NCI-H187 treated with DMSO at 0.1 percent for 48 hours (cell line): ENCODE data around the gene SOX11.
"Not testable (repeated sequence)": the region's sequence is repeated elsewhere in the genome, so short reads cannot be mapped to it uniquely, and the experiment has no call there.

Experiments
- DNase-seq: peaks from one replicate; lab custom pipeline; 2025; lab: John Stamatoyannopoulos, UW

SOX11 gene

DNA sequence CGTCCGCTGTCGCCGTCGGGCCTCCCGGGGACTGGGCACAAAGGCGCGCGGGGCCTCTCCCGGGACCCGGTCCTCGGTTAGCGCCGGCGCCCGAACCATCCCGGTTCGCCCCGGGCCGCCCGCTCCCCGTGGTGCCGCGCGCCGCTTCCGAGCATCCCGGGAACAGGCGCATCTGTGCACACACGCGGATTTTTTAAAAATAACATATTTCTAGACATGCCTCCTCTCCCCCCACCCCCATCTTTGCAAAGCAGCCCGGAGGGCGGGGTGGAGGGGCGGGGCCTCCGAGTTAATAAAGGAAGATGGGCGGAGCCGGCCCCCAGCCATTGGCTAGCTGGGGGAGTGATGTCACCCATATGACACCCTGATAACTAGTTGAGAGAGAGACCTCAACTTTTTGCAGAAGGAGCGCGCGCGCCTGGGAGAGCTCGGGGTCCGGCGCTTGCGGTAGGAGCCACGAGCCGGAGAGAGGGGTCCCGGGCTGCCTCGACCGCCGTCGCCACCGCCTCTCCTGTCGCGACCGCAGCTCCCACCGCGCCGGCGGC lies at the start of gene SOX11:
SOX11 (plus strand) TSS at position 400 of the 545 bp plus-strand sequence. CDS start 338 bp downstream, outside the sequence.
- DNase-seq: peak; percentile 98

GRCh38 chr2:5652734-5653133 lies 39.5 kb upstream of the SOX11 start:
- not testable (repeated sequence) for DNase-seq

DNA sequence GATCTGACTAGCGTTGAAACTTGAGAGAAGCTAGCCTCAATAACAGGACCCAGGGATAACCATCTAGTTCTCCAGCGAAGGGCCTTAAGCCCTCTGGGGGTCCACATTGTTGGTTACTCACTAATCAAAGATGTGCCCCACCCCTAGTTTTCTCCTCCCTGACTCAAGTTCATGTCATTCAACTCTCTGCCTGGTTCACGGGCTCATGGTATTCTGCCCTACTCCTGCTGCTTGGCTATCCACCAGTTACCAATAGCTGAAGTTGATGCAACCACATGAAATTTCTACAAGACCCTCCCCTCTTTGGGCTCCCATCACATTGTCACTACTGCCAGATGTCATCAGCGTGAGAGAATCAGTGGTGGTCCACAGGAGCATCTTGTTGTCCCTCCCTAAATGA lies 38.4 kb upstream of the SOX11 start:
- DNase-seq: not testable (repeated sequence)

- no peak for DNase-seq
These were observed 35.0 kb upstream of the SOX11 start for GRCh38 chr2:5657231-5657630.

GRCh38 chr2:5660591-5660990 lies 31.6 kb upstream of the SOX11 start:
- no peak for DNase-seq

DNA sequence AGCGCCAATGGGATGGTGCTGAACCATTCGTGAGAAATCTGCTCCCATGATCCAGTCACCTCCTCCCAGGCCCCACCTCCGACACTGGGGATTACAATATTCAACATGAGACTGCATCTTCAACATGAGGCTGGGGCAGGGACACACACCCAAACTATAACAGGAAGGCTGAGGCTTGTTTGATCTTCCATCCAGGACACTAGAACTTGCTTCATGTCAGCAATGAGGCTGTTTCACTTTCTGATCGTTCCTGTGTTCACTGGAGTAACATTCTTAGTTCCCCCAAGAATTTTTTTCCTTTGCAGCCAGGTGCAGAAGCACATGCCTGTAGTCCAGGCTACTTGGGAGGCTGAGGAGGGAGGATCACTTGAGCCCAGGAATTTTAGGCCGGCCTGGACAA lies 30.8 kb upstream of the SOX11 start:
- DNase-seq: no peak

DNA sequence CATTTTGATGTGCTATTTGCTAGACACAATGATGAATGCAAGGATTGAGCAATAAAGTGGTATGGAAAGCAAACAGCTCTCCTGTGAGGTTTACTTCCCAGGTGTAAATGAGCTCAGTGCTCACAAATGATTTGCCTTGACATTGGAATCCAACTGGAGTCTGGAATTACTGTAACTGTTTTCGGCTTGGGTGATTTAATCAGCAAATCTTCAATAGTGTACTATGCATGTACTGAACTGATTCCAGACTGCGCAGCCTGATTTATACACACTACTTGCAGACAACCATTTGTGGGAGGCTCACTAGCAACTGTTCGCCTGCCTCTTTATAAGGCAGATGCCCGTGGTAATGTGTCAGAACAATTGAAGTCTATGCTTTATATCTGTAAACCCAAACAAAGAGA lies 27.9 kb upstream of the SOX11 start:
- DNase-seq: no peak

DNA sequence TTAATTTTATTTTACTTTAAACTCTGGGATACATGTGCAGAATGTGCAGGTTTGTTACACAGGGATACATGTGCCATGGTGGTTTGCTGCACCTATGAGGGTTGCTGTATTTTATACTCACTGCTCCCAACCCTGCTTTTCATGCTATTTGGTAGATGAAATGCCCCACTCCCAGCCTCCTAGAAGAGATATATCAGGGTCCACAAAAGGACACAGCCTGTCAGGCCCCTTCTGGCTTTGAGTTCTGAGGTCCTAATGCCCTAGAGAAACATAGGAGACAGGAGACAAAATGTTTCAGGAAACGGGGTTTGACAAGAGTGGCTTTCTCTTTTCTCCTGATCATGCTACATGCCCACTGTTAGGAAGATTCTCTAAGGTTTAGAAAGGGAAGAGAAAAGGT lies 27.1 kb upstream of the SOX11 start:
- DNase-seq: no peak

GRCh38 chr2:5666798-5667197 lies 25.4 kb upstream of the SOX11 start:
- no peak for DNase-seq

DNA sequence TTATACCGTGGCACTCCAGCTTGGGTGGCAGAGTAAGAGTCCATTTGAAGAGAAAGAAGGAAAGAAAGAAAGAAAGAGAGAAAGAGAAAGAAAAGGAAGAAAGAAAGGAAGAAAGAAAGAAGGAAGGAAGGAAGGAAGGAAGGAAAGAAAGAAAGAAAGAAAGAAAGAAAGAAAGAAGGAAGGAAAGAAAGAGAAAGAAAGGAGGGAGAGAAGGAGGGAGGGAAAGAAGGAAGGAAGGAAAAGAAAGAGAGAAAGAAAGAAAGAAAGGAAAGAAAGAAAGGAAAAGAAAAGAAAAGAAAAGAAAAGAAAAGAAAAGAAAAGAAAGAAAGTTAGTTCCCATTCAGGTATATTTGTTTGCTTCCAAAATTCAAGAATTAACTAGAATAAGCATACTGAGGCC lies 24.5 kb upstream of the SOX11 start:
- DNase-seq: not testable (repeated sequence)

DNA sequence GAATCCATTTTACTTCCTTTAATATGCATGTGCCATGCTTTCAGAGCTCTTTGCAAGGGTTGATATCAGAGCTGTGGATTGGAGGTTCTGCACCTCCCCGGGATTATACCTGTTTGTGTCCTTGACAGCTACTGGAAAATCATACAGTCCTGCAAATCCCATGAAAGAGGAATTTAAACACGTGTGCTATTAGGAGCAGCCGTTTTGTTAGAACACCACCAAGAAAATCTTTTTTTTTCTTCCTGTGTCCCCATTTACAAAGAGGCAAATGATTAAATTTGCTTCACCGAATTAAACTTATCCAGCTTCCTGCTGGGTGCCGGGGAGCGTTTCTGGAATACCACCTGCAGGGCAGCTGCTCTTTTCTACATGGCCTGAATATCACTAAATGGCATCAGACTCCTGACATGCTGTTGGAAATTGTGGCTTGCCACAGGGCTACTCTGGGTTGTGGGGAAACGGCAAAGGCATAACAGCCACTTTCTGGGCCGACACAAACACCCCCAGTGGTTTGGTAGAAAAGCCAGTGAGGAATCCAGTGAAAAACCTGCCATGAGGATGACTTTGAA lies 23.4 kb upstream of the SOX11 start:
- DNase-seq: no peak

- DNase-seq: no peak
These were observed 19.4 kb upstream of the SOX11 start for GRCh38 chr2:5672749-5673144.

DNA sequence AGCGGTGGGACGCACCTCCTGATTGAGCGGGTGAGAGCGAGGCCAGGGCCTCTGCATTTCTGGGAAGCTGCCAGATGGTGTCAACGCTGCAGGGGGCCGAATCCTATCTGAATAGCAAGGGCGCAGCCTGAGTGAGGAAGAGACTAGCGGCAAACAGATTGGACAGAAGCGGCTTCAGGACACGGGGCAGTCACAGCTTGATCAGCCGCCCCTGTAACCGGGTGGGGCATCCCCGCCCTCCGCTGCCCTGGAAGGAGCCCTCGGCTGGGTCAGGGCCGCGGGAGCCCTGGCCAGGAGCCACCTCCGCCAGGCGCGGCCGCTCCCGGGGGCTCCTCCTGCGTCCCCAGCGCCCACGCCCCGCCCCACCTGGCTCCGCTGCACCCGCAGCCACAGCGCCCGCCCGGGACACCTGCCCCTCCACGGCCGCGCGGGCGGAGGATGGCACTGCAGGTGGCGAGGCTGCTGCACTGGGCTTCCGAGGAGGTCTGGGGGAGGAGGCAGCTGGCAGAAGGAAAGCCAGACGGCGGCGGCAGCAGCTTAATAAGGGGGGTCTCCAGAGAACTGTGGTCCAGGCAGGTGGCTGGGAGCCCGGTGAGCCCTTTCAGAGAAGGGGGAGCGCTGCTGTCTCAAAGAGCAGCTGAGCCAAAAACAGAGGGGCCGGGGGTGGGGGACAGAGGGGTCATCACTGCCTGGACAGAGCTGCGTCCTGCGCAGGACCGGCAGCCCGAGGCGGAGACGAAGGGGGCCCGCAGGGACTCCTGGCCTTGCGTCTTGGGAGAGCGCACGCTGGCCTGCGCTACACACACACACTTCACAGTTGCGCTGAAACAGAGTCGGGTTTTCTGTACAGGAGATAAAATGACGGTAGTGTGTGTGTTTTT lies 18.8 kb upstream of the SOX11 start:
- no peak for DNase-seq

- DNase-seq: no peak
These were observed 18.2 kb upstream of the SOX11 start for GRCh38 chr2:5674026-5674340.

DNA sequence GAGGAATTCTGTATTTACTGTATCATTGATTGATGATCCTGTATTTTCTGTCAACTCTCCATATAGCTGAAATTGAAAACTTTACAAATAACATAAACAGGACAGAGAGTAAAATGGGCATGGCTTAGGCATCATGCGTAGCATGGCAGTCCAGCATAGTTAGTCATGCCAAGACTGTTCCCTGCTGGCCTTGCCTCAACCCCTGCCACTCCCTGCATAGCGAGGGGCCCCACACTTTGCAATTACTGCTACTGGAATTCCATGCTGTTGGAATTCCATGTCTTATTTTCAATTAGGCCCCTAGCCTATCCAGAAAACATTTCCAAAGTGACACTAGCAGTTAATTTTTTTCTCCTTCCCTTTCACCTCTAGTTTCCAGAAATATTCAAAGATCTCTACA lies 15.1 kb upstream of the SOX11 start:
- DNase-seq: no peak

DNA sequence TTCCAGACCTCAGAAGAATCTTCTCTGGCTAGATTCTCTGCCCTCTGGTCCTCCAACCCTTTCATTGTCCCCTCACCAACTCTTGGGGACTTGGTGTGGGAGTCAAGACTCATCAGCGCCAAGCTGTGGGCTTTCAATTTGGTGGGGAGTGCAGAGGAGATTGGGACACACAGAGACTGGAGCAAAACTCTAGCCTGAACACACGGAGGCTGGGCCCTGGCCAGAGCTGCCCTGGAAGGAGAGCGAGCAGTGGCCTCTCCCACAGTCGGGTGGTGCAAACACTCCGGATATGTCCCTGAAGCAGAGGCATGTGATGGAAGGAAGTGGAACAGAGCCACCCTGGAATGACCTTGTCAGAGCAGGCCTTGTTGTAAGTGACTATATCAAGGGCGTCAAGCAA lies 8.7 kb upstream of the SOX11 start:
- no peak for DNase-seq

DNA sequence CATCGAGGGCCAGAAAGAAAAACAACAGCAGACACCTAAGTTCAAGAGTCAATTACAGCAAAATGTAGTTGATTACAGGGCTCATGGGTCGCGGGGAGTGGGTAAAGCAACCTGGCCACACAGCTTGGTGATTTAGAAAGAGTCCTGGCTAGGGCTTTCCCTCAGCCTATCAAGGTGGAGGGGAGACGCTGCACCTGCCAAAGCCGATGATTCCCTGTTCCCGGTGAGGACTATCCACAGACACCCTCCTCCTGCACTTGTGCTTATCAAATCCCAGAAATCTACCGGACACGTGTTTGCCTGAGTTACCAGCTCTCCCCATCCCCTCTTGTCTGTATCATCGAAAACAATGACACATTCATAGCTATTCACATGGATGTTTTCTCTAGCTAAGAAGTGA lies 7.0 kb upstream of the SOX11 start:
- no peak for DNase-seq

- DNase-seq: no peak
These were observed 6.1 kb upstream of the SOX11 start for GRCh38 chr2:5686068-5686467.

DNA sequence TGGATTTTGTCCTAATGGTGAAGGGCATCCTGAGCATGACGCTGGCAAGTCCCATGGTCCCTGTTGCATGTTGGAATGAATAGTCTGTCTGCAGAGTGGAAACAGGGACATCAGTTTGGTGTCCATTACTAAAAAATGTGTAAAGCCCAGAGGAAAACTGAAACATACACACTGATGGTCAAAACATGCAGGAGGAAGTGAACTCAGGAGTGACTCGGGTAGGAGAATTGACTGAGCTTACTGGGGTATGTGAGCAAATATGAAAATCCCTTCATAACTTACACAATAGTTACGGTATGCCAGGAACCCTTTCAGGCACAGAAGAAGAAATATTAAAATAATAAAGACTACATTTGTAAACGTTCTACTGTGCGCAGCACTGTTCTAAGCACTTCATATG lies 5.6 kb upstream of the SOX11 start:
- DNase-seq: no peak

DNA sequence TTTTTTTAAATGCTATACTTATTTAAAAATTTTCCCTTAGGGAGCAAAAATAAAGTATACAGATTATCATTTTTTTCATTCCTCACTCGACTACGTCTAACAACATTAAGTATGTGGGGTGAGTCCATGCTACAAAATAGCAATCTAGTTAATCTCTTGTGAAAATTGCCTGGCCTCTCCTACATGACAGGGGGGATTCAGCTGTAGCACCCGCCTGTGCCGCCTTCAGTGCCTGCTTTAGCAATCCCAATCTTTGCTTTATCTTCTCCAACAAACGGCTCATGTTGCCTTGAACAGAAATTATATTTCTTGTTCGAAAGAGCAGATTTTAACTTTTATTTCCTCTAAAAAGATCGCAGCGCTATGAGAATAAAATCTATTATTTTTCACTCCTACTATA lies 2.4 kb upstream of the SOX11 start:
- DNase-seq: no peak

- DNase-seq: no peak
These were observed 1.9 kb upstream of the SOX11 start for GRCh38 chr2:5690286-5690685.

DNA sequence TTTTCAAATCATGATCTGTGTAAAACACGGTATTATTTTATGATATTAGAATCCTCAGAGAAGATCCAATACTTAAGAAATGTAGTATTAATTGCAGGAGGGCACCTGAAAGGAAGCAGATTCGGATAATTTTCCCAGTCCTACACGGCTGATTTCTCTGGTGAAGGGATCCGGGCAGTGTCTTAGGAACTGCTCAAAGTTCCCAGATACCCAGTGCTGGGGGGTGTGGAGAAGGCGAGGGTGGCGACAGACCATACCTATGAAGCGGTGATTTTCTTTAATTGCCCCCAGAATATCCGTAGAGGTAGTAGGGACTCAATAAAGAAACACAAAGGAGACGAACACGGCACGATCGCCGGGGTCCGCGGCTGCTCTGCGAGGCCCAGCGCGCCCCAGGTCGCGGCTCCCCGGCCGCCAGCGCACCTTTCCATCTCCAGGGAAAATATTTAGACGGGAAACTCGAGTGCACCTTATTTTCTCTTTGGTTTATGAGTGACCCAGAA lies 1.4 kb upstream of the SOX11 start:
- DNase-seq: no peak

GRCh38 chr2:5691221-5691984 lies 781 bp upstream of the SOX11 start:
- peak; percentile 73 for DNase-seq
